Stimulated activated naive CD8-positive, alpha-beta T cell treated with anti-CD3 and anti-CD28 coated beads, Interleukin-15, Interleukin-2, amounts not matched to agents 100 U/mL and 50 U/mL, for 24 hours (primary cell): Measurements from ENCODE around the gene RAB18.
"Not testable (repeated sequence)": the region's sequence is repeated elsewhere in the genome, so short reads cannot be mapped to it uniquely, and the experiment has no call there.

Experiments
- ATAC-seq: fragments of 150-1000 bp; cut with Tn5 transposase; one replicate; pipeline ENCODE4 v1.10.0; 2021
- DNase-seq: peaks from one replicate; pipeline ENCODE4 v3.0.0; 2021

Gene RAB18

GRCh38 chr10:27504808-27505460, 830 bp downstream of the RAB18 start:
- DNase-seq (no peak), ATAC-seq (no peak)

GRCh38 chr10:27505537-27505936, 1.4 kb downstream of the RAB18 start:
- not testable (repeated sequence) for DNase-seq, ATAC-seq

GRCh38 chr10:27506280-27506679, 2.2 kb downstream of the RAB18 start:
- ATAC-seq, result no peak
- DNase-seq, result no peak

GRCh38 chr10:27512548-27512947, 8.4 kb downstream of the RAB18 start:
- no peak for DNase-seq
- ATAC-seq, result no peak

- no peak for ATAC-seq
- no peak for DNase-seq
Measured at GRCh38 chr10:27513451-27514191, 9.5 kb downstream of the RAB18 start.

GRCh38 chr10:27514243-27514642, 10.1 kb downstream of the RAB18 start:
- DNase-seq, result no peak
- ATAC-seq, result no peak

GRCh38 chr10:27518261-27518660, 14.2 kb downstream of the RAB18 start:
- DNase-seq (no peak), ATAC-seq (no peak)

- no peak for DNase-seq
- ATAC-seq, result no peak
Measured at GRCh38 chr10:27525819-27526218, 21.7 kb downstream of the RAB18 start.

- no peak for DNase-seq
- no peak for ATAC-seq
Measured at GRCh38 chr10:27526242-27526641, 22.1 kb downstream of the RAB18 start.

GRCh38 chr10:27527666-27528295, 23.7 kb downstream of the RAB18 start:
- ATAC-seq (no peak), DNase-seq (no peak)

GRCh38 chr10:27529010-27529783, 25.1 kb downstream of the RAB18 start:
- no peak for DNase-seq
- ATAC-seq, result no peak

- ATAC-seq, result no peak
- DNase-seq, result no peak
Measured at GRCh38 chr10:27530477-27530876, 26.4 kb downstream of the RAB18 start.

- ATAC-seq, result no peak
Measured at GRCh38 chr10:27531336-27531847, 27.3 kb downstream of the RAB18 start.

GRCh38 chr10:27534161-27534700, 30.1 kb downstream of the RAB18 start:
- DNase-seq, result no peak
- no peak for ATAC-seq

More at GRCh38 chr10:27531336-27531847, 27.3 kb downstream of the RAB18 start:
- DNase-seq, result no peak

GRCh38 chr10:27535317-27535716, 31.2 kb downstream of the RAB18 start:
- no peak for ATAC-seq

GRCh38 chr10:27536437-27536836, 32.3 kb downstream of the RAB18 start:
- DNase-seq (no peak), ATAC-seq (no peak)

More at GRCh38 chr10:27535317-27535716, 31.2 kb downstream of the RAB18 start:
- no peak for DNase-seq

GRCh38 chr10:27537166-27537565, 33.1 kb downstream of the RAB18 start:
- no peak for DNase-seq
- ATAC-seq, result no peak

- no peak for DNase-seq
Measured at GRCh38 chr10:27537787-27538186, 33.7 kb downstream of the RAB18 start.

GRCh38 chr10:27540672-27541071, 36.6 kb downstream of the RAB18 start:
- ATAC-seq (no peak), DNase-seq (no peak)

More at GRCh38 chr10:27537787-27538186, 33.7 kb downstream of the RAB18 start:
- no peak for ATAC-seq

GRCh38 chr10:27541796-27542729, 38.0 kb downstream of the RAB18 start:
- no peak for DNase-seq
- no peak for ATAC-seq

GRCh38 chr10:27542812-27543211, 38.7 kb downstream of the RAB18 start:
- DNase-seq (no peak), ATAC-seq (no peak)
